ENCODE measurements around the gene GMCL2.

Gene GMCL2

DNA sequence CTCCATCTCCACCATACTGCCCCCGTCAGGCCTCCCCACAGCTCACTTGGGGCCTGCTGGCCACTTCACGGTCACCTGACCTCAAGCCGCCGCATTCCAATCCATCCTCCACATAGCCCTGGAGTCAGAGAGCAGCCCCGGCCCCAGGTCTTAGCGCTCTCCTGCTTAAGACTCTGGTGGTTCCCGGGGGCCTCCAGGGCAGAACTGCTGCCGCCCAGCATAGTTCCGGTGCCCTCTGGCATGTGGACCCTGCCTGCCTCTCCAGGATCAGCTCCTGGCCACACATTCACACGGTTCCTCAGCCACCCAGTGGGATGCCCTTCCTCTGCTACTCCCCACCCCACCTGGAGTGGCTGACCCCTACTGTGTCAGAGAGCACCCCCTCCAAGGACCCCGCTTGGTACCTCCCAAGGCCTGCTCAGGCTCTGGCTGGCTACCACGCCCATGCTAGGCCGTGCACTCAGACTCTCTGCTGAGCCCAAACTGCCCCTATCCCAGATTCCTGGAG is 36.7 kb upstream of the GMCL2 start:
- in situ Hi-C loops (cut with MboI; ENCODE audit: low sequenced_read_pairs), result no loop called here

DNA sequence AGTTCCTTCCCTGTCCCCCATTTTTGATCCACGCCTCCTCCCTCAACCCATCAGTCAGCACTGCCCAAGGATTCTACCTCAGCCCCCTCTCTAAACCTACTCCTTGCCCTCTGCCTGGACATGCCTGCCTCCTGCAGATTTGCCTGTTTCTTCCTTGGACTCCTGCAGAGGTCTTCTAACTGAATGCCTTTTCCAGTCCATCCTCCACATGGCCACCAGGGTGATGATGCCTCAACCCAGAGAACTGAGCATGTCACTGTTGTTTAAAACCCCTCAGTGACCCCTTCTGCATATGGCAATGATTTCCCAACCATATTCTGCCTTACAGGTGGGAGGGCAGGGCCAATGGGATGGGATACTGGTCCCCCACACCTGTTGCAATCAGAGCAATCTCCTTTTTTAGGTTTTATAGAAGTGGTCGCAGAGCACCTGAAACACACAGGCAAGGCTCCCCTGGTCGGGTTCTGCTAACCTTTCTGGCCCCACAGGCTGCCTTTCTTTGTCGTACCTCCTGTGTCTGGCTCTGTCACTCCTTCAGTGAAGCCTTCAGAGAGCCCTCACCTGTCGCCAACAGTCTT is 36.1 kb upstream of the GMCL2 start:
- in situ Hi-C loops (cut with MboI; ENCODE audit: low sequenced_read_pairs), result no loop called here

DNA sequence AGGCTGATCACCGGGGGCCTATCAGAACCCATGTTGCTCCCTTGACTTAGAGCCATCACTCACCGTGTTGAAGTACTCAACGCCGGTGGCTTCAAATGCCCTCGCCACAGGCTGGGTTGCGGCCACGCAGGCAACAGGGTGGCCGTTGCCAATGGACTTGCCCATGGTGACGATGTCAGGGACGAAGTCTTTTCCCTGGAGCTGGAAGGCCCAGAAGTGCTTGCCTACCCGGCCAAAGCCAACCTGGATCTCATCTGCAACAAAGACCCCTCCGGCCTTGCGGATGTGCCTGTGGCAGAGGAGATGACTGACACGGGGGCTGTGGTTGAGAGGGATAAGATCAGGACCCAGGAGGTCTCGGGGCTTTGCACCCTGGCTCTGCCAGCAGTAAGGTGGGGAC is 35.1 kb upstream of the GMCL2 start:
- in situ Hi-C loops (cut with MboI; ENCODE audit: low sequenced_read_pairs), result no loop called here

DNA sequence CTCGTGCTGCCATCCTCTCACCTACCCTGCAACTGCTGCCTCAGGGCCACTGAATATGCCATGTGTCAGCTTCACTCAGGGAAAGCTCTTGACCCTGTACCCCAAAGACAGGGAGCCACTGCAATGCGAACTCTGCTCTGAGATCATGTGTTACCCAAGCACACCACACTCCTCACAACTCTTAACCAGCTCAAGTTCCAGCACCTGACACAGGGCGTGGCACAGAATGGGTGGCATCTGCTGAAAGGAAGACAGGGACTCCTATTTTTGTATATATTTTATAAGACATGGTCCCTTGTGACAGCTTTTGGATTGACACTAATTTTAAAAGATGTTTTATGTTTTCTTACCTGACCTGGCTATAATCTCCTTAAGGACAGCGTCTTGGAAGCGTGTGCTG is 34.7 kb upstream of the GMCL2 start:
- in situ Hi-C loops (cut with MboI; ENCODE audit: low sequenced_read_pairs), result no loop called here

DNA sequence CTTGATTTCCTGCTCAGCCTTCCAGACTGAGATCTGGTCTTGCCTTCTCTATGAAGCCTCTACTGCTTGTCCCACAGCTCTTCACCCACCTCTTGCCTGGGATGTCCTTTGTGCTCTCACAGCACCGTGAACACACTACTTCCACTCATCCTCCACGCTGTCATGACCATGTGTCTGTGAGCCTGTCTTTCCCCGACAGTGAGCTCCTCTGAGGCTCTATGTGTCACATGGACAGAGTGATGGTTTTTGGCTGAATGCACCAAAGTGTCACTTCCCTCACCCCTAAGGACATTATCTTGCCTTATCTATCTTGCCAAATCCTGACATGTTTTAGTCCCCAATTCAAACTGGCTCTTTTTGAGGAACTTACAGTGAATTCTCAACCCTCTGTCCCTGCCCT is 34.1 kb upstream of the GMCL2 start:
- in situ Hi-C loops (cut with MboI; ENCODE audit: low sequenced_read_pairs), result no loop called here

DNA sequence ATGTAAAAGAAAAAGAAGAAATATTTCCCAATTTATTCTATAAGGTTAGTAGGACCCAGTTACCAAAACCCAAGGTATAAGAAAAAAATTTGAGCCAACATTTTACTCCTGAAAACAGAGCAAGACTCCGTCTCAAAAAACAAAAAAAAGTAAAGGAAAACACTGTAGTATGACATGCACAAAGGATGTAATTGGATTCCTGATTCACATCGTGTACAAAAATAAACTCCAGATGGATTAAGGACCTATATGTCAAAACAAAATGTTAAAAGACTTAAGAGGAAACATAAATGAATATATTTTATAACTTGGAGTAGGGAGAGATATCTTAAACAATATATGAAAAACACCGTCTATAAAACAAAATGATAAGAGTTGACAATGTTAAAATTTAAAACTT is 31.7 kb upstream of the GMCL2 start:
- in situ Hi-C loops (cut with MboI; ENCODE audit: low sequenced_read_pairs), result no loop called here

DNA sequence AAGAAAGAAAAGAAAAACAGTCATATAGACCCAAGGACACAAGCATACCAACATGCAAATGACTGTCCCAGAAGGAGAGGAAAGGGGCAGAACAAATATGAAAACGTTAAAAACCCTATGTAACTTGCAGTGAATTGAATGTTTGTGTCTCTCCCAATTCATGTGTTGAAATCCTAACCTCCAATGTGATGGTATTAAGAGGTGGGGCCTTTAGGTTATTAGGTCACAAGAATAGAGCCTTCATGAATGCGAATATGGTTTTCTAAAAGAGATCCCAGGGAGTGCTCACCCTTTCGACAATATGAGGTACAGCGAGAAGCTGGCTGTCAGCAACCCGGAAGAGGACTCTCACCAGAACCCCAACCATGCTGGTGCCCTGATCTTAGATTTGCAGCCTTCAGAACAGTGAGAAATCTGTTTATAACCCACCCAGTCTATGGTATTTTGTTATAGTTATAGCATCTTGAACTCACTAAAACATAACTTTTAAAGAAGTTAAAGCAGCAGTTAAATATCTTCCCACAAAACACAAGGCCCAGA is 31.1 kb upstream of the GMCL2 start:
- in situ Hi-C loops (cut with MboI; ENCODE audit: low sequenced_read_pairs), result no loop called here

DNA sequence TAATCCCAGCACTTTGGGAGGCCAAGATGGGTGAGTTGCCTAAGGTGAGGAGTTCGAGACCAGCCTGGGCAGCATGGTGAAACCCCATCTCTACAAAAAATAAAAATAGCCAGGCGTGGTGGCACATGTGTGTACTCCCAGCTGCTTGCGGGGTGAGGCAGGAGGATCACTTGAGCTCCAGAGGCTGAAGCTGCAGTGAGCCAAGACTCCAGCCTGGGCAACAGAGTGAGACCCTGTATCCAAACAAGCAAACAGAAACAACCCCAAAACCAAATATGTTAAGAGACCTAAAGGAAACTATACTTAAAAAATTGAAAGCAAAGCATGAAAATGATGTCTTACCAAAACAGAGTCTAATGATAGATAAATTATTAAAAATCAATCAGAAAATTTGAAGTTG is 29.6 kb upstream of the GMCL2 start:
- in situ Hi-C loops (cut with MboI; ENCODE audit: low sequenced_read_pairs), result no loop called here

DNA sequence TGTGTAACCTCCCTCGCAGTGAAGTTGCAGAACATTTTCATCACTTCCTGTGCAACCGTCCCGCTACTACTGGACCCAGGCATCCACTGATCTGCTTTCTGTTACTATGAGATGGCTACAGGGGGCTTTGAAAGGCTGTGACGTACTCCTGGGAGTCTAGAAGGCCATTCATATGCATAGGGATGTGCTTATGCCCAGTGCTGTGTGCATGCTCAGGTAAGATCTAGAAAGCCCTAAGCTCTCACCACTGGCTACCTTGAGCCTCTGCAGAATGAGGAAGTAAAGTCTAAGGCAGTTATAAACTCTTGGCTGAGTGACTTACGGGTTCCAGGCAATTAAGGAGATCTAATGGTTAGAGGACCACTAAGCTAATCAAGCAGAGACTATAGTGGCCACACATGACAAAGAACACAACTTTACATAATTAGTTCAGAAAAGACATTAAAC is 28.9 kb upstream of the GMCL2 start:
- in situ Hi-C loops (cut with MboI; ENCODE audit: low sequenced_read_pairs), result no loop called here

DNA sequence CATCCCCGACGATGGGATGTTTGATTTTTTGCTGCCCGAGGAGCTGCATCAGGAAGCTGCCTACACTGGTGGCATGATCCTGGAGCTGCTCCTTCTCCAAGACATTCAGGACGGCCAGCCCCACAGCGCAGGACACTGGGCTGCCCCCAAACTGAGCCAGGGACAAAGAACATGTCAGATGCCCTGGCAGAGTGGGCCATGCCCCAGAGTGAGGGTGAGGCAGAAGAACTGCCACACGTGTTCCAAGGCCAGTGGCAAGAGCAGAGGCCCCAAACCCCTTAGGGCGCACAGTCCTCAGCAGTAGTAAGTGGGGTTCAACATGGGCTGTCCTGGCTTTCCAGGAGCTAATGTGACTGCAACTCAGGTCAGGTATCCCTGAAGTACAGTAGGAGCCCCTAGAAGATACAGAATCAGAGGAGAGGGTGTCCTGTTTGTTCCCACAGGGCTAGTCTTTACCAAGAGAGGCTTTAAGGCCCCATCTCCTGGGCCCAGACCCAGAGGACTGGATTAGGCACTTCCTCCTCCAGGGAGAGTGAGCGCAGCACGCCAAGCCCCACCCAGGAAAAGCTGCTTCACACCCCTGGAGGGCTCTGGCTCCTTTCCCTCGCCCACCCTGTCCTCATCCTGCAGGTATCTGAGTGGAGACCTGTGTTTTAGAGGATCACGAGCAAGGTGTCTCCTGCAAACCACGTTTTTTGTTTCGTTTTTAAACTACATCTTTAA is 28.3 kb upstream of the GMCL2 start:
- in situ Hi-C loops (cut with MboI; ENCODE audit: low sequenced_read_pairs), result no loop called here

DNA sequence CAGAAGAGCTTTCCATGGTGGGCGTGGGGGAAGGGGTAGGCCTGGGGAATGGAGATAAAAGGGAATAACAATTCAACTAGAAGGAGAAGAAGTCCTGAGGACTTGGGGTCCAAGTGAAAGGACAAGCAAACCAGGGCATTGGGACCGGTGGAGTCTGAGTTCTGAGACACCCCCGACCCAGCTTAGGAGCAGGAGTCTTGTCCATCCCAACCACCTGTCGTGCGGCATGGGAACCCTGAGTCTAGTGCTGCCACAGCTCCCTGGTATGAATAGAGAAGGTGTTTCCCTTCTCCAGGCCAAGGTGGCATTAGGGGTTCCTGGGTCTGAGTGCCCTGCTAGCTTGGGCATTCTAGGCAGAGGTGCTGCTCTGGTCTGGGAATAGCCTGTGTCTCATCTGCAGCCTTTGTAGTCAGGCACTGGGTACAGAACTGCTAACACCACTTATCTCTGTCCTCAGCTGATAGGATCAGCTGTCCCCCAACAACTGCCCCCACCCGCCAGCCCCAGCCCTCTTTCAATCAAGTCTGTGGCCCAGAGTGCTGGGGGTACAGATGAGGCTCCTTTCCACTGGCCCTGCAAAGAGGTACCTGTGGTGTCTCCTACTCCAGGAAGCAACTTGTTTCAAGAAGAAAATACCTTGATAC is 27.1 kb upstream of the GMCL2 start:
- in situ Hi-C loops (cut with MboI; ENCODE audit: low sequenced_read_pairs), result no loop called here

DNA sequence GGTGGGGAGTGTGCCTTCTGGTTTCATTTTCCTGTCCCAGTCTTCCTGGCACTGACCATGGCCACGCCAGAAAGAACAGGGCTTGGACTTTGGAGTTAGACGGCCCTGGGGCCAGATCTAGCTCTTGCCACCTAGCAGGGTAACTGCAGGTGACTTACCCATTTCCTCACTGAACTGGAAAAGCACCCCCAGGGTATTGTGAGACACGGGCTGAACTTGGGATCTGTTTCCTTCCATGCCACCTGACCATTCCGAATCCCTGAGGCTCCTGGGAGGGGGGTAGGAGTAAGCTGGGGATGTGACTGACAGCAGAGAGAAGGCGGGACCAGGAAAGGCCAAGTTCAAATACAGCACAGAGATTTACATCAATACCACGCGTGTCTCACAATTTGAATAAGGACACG is 26.6 kb upstream of the GMCL2 start:
- in situ Hi-C loops (cut with MboI; ENCODE audit: low sequenced_read_pairs), result no loop called here

DNA sequence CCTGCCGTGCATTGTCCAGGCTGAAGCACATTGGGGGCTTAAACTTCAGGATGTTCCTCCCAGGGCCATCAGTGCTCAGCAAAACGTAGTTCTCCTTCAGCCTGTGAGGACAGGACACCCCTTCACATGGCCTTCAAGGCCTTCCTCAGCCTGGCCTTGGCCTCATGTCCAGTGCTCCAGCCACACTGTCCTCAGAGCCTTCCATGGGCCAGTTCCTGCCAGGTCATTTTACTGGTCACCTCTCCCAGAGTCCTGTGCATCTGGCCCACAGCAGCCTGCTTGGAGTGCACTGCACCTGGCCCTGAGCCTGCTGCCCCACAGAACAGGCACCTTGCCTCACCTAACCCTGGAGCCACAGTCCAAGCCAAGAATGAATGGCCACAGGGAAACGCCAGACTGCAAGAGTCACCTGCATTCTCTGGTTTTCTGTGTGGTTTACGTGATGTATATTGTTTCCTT is 25.9 kb upstream of the GMCL2 start:
- in situ Hi-C loops (cut with MboI; ENCODE audit: low sequenced_read_pairs), result no loop called here

DNA sequence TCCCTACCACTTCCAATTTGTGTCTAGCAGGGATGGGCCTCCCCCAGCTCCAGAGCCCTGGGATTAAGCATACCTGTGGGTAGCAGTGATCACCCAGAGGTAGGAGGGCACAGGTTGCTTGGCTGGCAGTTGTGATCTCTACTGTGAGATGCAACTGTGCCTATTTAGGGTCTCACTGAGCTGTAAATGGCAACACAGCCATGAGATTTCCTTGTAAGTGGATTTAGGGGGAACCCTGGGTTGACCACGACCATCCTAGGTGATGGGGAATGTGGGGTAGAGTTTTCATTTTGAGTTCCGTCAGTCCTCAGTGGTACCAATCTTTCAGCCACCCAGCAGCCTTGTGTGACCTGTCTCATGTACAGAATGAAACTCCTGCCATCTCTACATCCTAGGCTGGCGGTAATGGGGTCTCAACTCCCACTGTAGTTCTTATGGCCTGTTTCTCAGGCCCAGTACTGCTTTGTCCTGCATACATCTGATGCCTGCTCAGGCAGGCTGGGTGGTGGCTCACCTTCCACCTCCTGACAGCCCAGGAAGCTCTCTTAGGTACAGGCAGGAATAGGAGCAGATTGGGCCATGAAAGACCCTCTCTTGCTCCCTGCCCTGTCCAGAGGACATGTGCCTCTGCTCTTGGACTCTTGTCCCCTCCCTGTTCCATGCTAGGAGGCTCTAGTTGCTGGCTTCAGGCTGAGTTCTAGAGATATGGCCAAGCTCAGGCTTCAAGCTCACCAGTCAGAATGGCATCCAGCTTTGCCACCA is 25.3 kb upstream of the GMCL2 start:
- in situ Hi-C loops (cut with MboI; ENCODE audit: low sequenced_read_pairs), result no loop called here

DNA sequence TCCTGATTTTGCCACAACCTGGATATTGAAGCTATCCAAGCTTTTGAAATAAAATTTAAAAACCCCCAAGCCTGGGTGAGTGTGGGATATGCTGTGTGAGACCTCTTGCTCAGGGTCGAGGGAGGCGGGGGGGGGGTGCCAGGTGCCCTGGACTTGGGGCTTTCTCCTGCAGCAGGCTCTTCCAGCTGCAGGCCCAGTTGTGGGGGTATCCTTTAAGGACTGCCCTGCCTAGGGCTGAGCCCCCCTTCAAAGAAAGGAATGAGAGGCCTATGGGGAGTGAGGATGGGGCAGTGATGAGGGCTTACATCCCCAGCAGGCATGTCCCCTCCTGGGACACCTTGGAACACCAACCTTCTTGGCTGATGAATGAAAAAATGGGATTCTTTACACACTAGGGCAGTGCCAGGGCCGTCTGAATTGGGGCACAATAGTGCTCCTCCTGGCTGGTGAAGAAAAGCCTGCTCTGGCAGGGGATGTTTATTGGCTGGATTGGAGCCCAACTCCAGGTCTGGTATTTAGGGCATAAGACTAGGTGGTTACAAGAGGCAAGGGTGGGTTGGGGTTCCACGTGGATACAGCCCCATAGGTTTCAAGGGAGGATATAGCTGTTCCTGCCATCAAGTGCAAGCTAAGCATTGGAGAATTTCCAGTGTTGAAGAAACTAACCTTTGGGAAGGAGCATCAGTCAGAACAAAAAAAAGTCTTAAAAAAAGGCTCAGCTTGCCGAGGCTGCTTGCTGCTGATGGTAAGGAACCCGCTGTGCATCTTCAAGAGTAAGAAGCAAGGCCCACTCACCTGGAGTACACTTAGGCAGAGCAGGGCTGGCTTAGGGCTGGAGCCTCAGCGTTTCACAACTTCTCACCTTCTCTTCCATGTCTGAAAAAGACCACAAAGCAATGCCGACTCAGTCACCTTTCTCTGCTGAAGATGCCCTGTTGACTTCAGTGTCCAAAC is 24.2 kb upstream of the GMCL2 start:
- in situ Hi-C loops (cut with MboI; ENCODE audit: low sequenced_read_pairs), result no loop called here

DNA sequence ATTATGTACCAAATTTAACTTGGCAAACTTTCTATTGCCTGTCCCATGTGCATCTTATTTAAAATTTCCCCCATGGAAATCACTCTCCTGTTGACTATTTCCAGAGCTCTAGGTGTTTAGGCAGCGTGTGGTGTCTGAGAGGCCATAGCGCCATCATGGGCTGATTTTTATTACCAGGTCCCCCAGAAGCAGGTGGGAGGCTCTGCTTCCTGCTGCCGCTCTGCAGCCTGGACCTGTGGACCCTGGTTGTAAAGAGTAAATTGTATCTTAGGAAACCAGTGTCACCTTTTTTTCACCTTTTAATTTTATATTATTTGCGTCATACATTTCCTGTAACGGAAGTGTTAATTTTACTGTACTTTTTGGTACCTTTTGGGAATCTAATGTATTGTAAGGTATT is 23.5 kb upstream of the GMCL2 start:
- in situ Hi-C loops (cut with MboI; ENCODE audit: low sequenced_read_pairs), result no loop called here

DNA sequence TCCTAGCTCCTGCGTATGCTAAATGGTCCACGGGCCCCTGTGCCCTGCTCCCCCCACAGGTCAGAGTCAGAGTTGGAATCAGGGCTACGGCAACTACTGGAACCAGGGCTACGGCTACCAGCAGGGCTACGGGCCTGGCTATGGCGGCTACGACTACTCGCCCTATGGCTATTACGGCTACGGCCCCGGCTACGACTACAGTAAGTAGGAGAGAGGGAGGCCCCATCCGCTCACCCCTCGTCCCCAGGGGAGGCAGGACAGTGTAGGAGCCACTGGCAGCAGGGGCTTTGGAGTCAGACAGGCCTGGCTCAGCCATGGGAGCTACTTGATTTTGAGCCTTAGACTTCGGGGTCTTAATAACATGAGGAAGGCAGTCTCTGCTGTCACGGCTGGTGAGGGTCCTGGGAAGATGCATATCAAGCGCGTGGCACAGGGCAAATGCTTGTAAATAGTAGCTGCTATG is 22.9 kb upstream of the GMCL2 start:
- in situ Hi-C loops (cut with MboI; ENCODE audit: low sequenced_read_pairs), result no loop called here

DNA sequence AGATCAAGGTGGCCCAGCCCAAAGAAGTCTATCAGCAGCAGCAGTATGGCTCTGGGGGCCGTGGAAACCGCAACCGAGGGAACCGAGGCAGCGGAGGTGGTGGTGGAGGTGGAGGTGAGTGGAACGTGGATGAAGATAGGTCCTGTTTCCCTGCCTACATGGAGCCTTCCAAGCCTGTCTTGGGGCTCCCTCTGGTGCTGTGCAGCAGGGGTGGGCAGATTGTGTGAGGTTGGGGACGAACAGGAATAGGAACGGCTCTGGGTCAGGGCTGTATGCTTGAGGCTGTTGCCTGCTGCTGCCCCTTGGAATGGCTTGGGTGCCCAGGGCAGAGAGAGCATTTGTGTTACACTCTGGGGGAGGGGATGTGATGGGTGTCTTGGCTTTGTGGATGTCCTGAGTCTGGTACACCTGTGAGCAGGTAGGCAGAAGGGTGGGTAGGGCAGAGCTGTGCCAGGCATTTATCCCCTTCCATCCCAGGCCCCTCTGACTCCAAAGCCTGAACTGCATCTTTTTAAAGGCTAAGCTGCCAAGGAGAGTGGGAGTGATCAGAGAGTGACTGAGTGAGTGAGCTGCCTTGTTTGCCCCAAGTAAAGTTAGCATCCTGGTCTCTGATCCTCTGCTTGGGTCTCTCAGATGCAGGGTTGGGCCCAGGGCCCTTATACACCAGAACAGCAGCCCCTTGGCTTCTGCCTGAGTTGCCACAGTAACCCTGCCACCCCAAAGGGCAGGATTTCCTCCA is 22.3 kb upstream of the GMCL2 start:
- in situ Hi-C loops (cut with MboI; ENCODE audit: low sequenced_read_pairs), result no loop called here

DNA sequence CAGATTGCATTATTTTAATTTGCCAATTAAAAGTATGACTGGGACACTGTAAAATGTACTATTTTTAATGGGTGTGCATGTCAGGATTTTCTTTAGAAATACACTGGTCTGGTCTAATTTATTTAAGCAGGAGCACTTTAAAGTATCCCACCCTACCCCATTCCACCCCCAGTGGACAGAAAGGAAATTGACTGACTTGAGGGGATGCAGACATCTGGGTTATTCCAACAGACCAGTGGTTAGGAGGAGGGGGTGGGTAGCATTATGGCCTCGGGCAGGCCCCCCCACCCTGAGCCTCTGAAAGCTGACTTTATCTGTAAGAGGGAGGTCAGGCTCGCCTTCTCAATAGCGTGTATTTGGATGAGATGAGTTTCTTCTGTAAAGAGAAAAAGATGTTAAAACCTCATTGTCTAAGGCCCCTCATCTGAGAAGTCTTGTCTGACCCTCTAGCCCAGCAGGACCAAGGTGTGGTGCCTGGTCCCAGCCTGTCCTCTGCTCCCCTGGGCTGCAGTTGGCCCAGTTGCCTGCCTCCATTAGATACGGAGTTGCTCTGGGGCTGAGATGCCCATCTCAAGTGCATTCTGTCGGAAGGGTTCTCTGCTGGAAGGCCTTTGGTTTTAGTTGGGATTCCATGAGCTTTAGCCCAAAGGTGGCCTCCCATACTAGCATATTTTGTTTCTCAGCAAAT is 21.5 kb upstream of the GMCL2 start:
- in situ Hi-C loops (cut with MboI; ENCODE audit: low sequenced_read_pairs), result no loop called here

All from HL-60/S4 (cell line).